HEK293T (cell line): ENCODE measurements around the gene PARP6.

ENCODE experiments used
- ARNT ChIP-seq: fragments of 450-650 bp; IDR thresholded peaks from 2 replicates; pipeline ENCODE4 v1.6.1; 2017; ENCODE audit warnings: mild to moderate bottlenecking
- BHLHE40 ChIP-seq: fragments of 450-650 bp; IDR thresholded peaks from 2 replicates; pipeline ENCODE4 v1.6.1; 2016; ENCODE audit warnings: mild to moderate bottlenecking, moderate library complexity, borderline replicate concordance
- ELF4 ChIP-seq: fragments of 450-650 bp; IDR thresholded peaks from 2 replicates; pipeline ENCODE4 v1.6.1; 2017; ENCODE audit warnings: antibody characterized with exemption
- FOXA1 ChIP-seq: fragments of 450-650 bp; IDR thresholded peaks from 2 replicates; pipeline ENCODE4 v1.6.1; 2016; ENCODE audit warnings: mild to moderate bottlenecking
- FOXK2 ChIP-seq: fragments of 450-650 bp; IDR thresholded peaks from 2 replicates; pipeline ENCODE4 v1.6.1; 2016; ENCODE audit warnings: mild to moderate bottlenecking
- FOXM1 ChIP-seq: fragments of 450-650 bp; IDR thresholded peaks from 2 replicates; pipeline ENCODE4 v1.6.1; 2017; ENCODE audit warnings: mild to moderate bottlenecking, borderline replicate concordance
- HDGF ChIP-seq: fragments of 450-650 bp; IDR thresholded peaks from 2 replicates; pipeline ENCODE4 v1.6.1; 2017; ENCODE audit warnings: antibody characterized with exemption, borderline replicate concordance
- L3MBTL2 ChIP-seq: fragments of 450-650 bp; conservative IDR thresholded peaks from 2 replicates; pipeline ENCODE4 v1.6.1; 2016; ENCODE audit warnings: mild to moderate bottlenecking
- LEF1 ChIP-seq: fragments of 450-650 bp; IDR thresholded peaks from 2 replicates; pipeline ENCODE4 v1.6.1; 2017; ENCODE audit warnings: mild to moderate bottlenecking, borderline replicate concordance
- PKNOX1 ChIP-seq: fragments of 450-650 bp; IDR thresholded peaks from 2 replicates; pipeline ENCODE4 v1.6.1; 2016
- SP1 ChIP-seq: fragments of 450-650 bp; IDR thresholded peaks from 2 replicates; pipeline ENCODE4 v1.6.1; 2017
- SUZ12 ChIP-seq: fragments of 450-650 bp; IDR thresholded peaks from 2 replicates; pipeline ENCODE4 v1.6.1; 2016; ENCODE audit warnings: mild to moderate bottlenecking
- TARDBP ChIP-seq: fragments of 450-650 bp; IDR thresholded peaks from 2 replicates; pipeline ENCODE4 v1.6.1; 2016
- ZNF384 ChIP-seq: fragments of 450-650 bp; IDR thresholded peaks from 2 replicates; pipeline ENCODE4 v1.6.1; 2016

GRCh38 chr15:72285402-72285801, 13.0 kb upstream of the PARP6 start:
- TF ChIP-seq SUZ12 (no peak), PKNOX1 (no peak), SP1 (no peak), L3MBTL2 (no peak), LEF1 (no peak), BHLHE40 (no peak), FOXM1 (no peak), TARDBP (no peak), ELF4 (no peak), ARNT (no peak), FOXA1 (no peak), HDGF (no peak), ZNF384 (no peak), FOXK2 (no peak)
